NCI-H1092 (cell line): ENCODE results near the gene ARMC9.
A peak's percentile ranks its signal among the peaks of the same experiment; 100 is the strongest.
"Not testable (repeated sequence)": the region's sequence is repeated elsewhere in the genome, so short reads cannot be mapped to it uniquely, and the experiment has no call there.

Experiments
- DNase-seq: peaks from one replicate; lab custom pipeline; 2025; lab: John Stamatoyannopoulos, UW

ARMC9 gene

GRCh38 chr2:231399046-231399852 lies 200.8 kb downstream of the ARMC9 start:
- DNase-seq: no peak

DNA sequence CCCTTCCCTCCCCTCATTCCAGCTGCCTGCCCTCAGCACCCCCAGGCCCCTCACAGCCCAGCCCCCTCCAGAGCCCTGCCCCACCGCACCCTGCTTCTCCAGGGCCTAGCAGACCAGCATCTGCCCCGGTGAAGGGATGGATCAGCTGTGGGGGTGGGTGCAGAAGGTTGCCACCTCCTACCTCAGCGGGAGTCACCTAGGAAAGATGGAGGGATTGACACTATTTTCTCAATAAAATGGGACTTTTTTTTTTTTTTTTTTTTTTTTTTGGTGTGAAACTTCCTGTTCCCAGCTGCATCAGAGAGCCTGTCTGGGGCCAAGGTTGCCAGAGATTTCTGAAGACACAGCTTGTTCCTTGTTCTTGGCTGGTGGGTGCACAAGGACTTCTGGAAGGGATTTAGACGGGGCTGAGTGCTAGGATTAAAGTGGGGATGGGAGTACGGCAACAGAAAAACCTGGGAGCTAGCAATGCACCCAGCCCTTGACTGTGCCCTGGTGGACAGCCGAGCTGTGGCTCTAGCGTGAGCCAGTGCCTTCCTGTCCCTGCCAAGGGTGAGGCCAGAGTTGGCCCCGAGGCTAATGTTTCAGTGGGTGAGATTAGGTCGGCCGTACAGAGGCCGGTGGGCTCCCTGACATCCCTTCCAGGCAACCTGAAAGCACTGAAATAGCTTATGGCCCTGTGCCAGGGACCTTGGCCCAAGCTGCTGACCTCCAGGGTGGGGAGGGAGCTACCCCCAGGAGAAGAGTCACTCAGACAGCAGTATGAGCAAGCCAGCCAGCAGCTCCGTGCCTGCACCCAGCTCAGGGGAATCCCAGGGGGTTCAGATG lies 201.6 kb downstream of the ARMC9 start:
- DNase-seq: no peak

DNA sequence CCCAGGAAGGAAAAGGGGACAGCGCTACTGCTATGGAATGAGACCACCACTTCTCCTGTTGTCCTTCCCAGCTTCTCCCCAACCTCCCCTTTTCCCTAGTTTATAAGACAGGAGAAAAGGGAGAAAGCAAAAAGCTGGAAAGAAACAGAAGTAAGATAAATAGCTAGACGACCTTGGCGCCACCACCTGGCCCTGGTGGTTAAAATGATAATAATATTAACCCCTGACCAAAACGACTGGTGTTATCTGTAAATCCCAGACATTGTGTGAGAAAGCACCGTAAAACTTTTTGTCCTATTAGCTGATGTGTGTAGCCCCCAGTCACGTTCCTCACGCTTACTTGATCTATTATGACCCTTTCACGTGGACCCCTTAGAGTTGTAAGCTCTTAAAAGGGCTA lies 202.2 kb downstream of the ARMC9 start:
- not testable (repeated sequence) for DNase-seq

DNA sequence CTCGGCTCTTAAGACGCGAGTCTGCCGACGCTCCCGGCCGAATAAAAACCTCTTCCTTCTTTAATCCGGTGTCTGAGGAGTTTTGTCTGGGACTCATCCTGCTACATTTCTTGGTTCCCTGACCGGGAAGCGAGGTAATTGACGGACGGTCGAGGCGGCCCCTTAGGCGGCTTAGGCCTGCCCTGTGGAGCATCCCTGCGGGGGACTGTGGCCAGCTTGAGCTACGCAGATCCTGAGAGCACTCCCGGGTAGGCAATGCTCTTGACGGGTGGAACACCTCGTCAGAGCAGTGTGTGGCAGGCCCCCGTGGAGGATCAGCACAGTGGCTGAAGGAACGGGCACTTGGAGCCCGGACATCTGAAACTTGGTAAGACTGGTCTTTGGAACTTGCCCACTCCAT lies 202.7 kb downstream of the ARMC9 start:
- DNase-seq: not testable (repeated sequence)

DNA sequence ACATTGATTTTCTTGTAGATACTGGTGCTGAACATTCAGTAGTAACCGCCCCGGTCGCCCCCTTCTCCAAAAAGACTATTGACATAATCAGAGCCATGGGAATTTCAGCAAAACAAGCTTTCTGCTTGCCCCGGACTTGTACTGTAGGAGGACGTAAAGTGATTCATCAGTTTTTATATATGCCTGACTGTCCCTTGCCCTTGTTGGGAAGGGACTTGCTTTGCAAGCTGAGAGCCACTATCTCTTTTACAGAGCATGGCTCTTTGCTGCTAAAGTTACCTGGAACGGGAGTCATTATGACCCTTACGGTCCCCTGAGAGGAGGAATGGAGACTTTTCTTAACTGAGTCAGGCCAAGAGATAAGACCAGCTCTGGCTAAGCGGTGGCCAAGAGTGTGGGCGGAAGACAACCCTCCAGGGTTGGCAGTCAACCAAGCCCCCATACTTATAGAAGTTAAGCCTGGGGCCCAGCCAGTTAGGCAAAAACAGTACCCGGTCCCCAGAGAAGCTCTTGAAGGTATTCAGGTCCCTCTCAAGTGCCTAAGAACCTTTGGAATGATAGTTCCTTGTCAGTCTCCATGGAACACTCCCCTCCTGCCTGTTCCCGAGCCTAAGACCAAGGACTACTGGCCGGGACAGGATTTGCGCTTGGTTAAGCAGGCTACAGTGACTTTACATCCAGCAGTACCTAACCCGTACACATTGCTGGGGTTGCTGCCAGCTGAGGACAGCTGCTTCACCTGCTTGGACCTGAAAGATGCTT lies 205.2 kb downstream of the ARMC9 start:
- DNase-seq: not testable (repeated sequence)

GRCh38 chr2:231404183-231404578 lies 205.8 kb downstream of the ARMC9 start:
- DNase-seq: not testable (repeated sequence)

DNA sequence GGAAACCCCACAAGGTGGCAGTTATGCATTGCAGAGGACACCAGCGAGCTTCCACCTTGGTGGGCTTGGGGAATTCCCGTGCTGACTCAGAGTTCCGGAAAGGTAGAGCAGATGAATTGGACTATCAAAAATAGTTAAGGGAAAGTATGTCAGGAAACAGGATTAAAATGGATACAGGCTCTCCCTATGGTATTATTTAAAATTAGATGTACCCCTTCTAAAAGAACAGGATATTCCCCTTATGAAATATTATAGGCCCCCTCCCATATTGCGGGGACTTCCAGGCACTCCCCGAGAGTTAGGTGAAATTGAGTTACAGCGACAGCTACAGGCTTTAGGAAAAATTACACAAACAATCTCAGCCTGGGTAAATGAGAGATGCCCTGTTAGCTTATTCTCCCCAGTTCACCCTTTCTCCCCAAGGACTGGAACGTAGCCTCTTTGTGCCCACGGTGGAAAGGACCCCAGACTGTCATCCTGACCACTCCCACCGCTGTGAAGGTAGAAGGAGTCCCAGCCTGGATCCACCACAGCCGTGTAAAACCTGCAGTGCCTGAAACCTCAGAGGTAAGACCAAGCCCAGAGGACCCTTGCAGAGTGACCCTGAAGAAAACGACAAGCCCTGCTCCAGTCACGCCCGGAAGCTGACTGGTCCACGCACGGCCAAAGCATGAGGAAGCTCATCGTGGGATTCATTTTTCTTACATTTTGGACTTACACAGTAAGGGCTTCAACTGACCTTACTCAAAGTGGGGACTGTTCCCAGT lies 207.4 kb downstream of the ARMC9 start:
- DNase-seq: not testable (repeated sequence)

GRCh38 chr2:231407686-231408085 lies 209.3 kb downstream of the ARMC9 start:
- not testable (repeated sequence) for DNase-seq

GRCh38 chr2:231408304-231408703 lies 209.9 kb downstream of the ARMC9 start:
- DNase-seq: not testable (repeated sequence)

- no peak for DNase-seq
Observed at GRCh38 chr2:231409776-231410175, 211.3 kb downstream of the ARMC9 start.

DNA sequence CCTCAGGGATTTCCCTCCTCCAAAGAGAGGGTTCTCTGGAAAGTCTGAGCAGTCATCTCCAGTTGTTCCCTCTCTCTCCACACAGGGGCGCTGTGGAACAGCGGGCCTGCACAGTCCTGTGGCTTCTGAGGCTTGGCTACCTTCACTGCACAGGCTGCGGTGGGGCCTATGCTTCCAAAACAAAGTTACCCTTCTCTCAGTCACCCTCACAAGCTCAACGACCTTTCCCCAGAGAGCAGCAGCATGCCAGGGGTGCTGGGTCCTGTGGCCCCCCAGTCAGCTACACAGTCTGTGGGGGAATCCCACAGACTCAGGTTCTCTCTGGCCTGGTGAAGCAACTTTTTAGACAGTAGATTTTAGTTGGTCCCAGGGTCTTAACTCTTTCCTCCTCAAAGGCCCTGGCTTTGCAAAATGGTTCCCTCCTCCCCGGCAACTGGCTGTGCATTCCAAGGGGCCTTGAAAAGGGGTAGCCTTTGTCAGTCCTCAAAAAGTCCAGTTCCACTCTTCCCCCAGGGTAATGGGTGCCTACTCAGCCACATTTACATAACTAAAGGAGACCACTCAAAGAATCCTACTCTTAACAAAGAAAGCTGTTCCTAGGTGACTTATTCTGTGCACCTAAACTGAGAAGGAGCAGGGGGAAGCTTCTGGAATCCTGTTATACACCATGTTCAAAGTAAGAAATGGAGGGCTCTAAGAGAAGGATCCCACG lies 212.0 kb downstream of the ARMC9 start:
- no peak for DNase-seq

GRCh38 chr2:231411237-231411636 lies 212.8 kb downstream of the ARMC9 start:
- no peak for DNase-seq

- peak; percentile 13 for DNase-seq
Observed at GRCh38 chr2:231411831-231412617, 213.6 kb downstream of the ARMC9 start.

- no peak for DNase-seq
Observed at GRCh38 chr2:231412618-231412963, 214.2 kb downstream of the ARMC9 start.

DNA sequence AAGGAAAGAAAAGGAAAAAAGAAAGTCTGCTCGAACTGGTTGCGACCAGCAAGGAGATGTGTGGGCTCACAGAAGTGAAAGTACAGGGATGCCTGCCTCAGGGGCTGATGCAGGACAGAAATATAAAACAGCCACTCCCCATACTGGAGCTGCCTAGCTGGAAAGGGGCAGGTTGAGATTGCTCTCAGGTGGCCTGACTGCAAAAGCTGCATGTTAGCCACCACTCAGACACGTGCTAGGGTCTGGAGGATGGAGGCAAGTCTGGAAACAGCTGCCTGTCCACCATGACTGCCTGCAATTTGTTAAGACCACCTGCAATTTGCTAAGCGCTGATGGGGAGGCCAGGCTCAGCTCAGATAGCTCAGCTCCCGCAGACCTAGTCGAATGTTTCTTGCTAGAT lies 215.0 kb downstream of the ARMC9 start:
- no peak for DNase-seq

- DNase-seq: no peak
Observed at GRCh38 chr2:231413921-231414476, 215.6 kb downstream of the ARMC9 start.

- no peak for DNase-seq
Observed at GRCh38 chr2:231415029-231415428, 216.6 kb downstream of the ARMC9 start.

- DNase-seq: no peak
Observed at GRCh38 chr2:231418820-231419640, 220.6 kb downstream of the ARMC9 start.

DNA sequence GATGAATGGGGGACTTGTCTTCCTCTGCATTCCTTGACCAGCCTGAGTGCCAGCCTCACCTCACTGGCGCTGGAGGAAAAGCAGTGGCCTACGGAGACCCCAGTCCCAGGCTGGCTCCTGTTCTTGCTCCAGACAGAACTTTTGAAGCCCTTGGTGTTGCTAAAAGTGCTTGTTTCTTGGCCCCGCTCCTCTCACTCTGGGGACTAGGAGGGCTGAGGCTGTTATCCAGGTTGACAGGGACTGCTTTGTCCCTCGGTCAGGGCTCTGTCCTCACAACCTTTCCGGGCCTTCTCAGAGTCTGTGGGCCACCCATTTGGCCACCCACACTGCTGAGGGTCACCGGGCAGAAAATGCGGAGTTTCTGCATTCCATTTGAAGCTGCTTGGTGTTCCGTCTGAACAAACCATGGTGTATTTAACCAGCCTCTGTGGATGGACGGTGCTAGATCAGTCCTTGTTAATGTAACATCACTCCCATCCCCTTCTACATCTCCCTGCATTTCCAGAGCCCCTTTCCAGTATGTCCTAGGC lies 222.7 kb downstream of the ARMC9 start:
- no peak for DNase-seq
